ENCODE measurements around the gene STAG2.
A peak's percentile ranks its signal among the peaks of the same experiment; 100 is the strongest.

Gene STAG2

DNA sequence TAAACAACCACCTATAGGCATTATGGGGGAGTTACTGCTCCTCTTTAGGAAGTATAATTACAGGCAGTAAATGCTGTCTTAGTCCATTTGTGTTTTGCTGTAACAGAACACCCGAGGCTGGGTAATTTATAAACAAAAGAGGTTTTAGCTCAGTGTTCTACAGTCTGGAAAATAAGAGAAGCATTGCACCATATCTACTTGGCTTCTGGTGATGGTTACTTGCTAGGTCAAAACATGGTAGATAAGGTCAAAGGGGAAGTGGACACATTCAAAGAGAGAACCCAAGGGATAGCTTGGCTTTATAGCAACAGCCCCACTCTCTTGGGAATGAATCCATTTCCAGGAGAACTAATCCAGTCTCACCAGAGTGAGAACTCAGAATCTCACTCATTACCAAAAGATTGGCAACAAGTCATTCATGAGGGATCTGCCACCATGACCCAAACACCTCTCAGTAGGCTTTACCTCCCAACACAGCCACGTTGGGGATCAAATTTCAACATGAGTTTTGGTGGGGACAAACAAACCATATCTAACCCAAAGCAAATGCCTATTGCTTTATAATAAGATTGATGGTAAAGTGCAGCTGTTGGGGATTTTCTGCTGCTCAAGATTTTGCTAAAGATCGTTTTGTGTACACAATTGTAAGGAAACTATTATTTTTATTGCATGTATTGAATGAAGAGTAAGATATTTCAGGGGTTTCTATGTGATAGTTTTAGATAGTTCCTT is 32.6 kb downstream of the STAG2 start:
- no peak overlapping the region for H3K4me3 Mint-ChIP-seq
- ATAC-seq (no peak), DNase-seq (ENCODE audit: low spot score in 2 of 2) (no peak)
- H3K9me3 Mint-ChIP-seq, result no peaks in the 10 kb centered on the region
- no peak overlapping the region for H3K27ac Mint-ChIP-seq
- peaks cover 21% of the 10 kb centered on the region for H3K4me1 Mint-ChIP-seq
- H3K36me3 Mint-ChIP-seq, result peaks cover 26% of the 10 kb centered on the region

DNA sequence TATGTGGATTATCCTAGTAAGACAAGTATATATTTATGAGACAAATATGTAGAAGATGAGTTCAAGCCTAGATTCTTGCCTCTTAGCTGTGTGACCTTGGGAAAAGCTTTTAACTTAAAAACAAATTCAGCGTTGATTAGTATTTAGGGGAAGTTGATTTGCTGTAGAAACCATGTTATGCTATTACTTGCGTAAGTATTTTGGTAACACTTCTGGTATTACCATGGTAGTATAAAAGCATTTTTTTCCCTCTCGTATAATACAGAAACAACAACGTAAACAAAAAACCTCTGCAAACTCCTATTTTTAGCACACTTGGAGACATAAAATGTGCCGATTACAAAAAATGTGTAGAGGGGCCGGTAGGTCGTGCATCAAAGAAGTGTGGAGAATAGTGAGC is 33.2 kb downstream of the STAG2 start:
- ATAC-seq, result no peak
- no peaks in the 10 kb centered on the region for H3K9me3 Mint-ChIP-seq
- H3K4me3 Mint-ChIP-seq, result no peak overlapping the region
- no peak overlapping the region for H3K27ac Mint-ChIP-seq
- peaks cover 26% of the 10 kb centered on the region for H3K4me1 Mint-ChIP-seq
- H3K36me3 Mint-ChIP-seq, result peaks cover 26% of the 10 kb centered on the region
- no peak for DNase-seq (ENCODE audit: low spot score in 2 of 2)

DNA sequence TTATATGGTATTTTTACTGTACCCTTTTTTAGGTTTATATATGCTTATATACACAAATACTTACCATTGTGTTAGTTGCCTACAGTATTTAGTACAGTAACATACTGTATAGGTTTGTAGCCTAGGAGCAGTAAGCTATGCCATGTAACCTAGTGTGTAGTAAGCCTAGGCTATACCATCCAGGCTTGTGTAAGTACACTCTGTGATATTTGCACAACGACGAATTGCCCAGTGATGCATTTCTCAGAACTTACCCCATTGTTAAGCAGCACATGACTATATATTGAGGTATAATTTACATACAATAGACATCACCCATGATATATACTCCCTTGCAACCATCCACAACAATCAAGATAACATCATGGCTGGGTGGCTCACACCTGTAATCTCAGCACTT is 40.1 kb downstream of the STAG2 start:
- Mint-ChIP-seq H3K36me3 (peaks cover 22% of the 10 kb centered on the region), H3K4me3 (no peak overlapping the region), H3K4me1 (peaks cover 35% of the 10 kb centered on the region), H3K9me3 (no peaks in the 10 kb centered on the region), H3K27ac (no peak overlapping the region)
- no peak for DNase-seq (ENCODE audit: low spot score in 2 of 2)
- ATAC-seq, result no peak

- no peak overlapping the region for H3K4me3 Mint-ChIP-seq
- ATAC-seq (peak; percentile 88), DNase-seq (ENCODE audit: low spot score in 2 of 2) (no peak)
- no peak overlapping the region for H3K27ac Mint-ChIP-seq
- H3K36me3 Mint-ChIP-seq, result peaks cover 11% of the 10 kb centered on the region
- H3K4me1 Mint-ChIP-seq, result peaks cover 46% of the 10 kb centered on the region
- no peaks in the 10 kb centered on the region for H3K9me3 Mint-ChIP-seq
Measured at GRCh38 chrX:124005228-124005627, 43.7 kb downstream of the STAG2 start.

- DNase-seq (ENCODE audit: low spot score in 2 of 2), result no peak
- no peaks in the 10 kb centered on the region for H3K9me3 Mint-ChIP-seq
- peak overlapping the region; percentile 20 for H3K4me3 Mint-ChIP-seq
- H3K4me1 Mint-ChIP-seq, result peaks cover 48% of the 10 kb centered on the region
- peak; percentile 91 for ATAC-seq
- H3K27ac Mint-ChIP-seq, result no peak overlapping the region
- H3K36me3 Mint-ChIP-seq, result no peaks in the 10 kb centered on the region
Measured at GRCh38 chrX:124010157-124010556, 48.7 kb downstream of the STAG2 start.

GRCh38 chrX:124010566-124010965 is 49.1 kb downstream of the STAG2 start:
- Mint-ChIP-seq H3K4me3 (peak overlapping the region; percentile 20), H3K27ac (no peak overlapping the region)

GRCh38 chrX:124015721-124016120 is 54.2 kb downstream of the STAG2 start:
- no peaks in the 10 kb centered on the region for H3K9me3 Mint-ChIP-seq
- no peak overlapping the region for H3K27ac Mint-ChIP-seq
- peaks cover 18% of the 10 kb centered on the region for H3K4me1 Mint-ChIP-seq
- DNase-seq (ENCODE audit: low spot score in 2 of 2), result no peak
- H3K4me3 Mint-ChIP-seq, result no peak overlapping the region
- no peaks in the 10 kb centered on the region for H3K36me3 Mint-ChIP-seq
- no peak for ATAC-seq

More at GRCh38 chrX:124010566-124010965, 49.1 kb downstream of the STAG2 start:
- H3K36me3 Mint-ChIP-seq, result no peaks in the 10 kb centered on the region
- ATAC-seq (no peak), DNase-seq (ENCODE audit: low spot score in 2 of 2) (no peak)
- H3K9me3 Mint-ChIP-seq, result no peaks in the 10 kb centered on the region
- peaks cover 44% of the 10 kb centered on the region for H3K4me1 Mint-ChIP-seq

DNA sequence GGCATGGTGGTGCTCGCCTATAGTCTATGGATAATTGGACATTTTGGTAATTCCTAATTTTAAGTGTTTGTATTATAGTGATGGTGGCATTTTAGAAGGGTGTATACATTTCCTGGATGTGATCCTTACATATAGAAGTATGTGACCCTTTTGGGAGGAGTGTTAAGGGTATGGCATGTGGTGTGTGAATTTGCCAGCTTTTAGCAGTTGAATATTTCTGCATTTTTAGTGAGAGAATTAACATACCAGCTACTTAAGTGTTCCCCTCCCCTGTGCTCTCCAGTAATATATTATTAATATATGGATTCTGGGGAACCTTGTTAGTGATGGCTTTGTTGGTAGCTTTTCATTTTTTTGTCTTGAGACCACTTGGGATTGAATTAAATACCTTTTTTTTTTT is 55.3 kb downstream of the STAG2 start:
- DNase-seq (ENCODE audit: low spot score in 2 of 2), result no peak
- H3K9me3 Mint-ChIP-seq, result no peaks in the 10 kb centered on the region
- no peak overlapping the region for H3K27ac Mint-ChIP-seq
- peaks cover 18% of the 10 kb centered on the region for H3K4me1 Mint-ChIP-seq
- ATAC-seq, result no peak
- no peaks in the 10 kb centered on the region for H3K36me3 Mint-ChIP-seq
- H3K4me3 Mint-ChIP-seq, result no peak overlapping the region

GRCh38 chrX:124018023-124018422 is 56.5 kb downstream of the STAG2 start:
- Mint-ChIP-seq H3K4me3 (no peak overlapping the region), H3K9me3 (no peaks in the 10 kb centered on the region), H3K27ac (no peak overlapping the region), H3K36me3 (peaks cover 12% of the 10 kb centered on the region), H3K4me1 (peaks cover 16% of the 10 kb centered on the region)
- DNase-seq (ENCODE audit: low spot score in 2 of 2) (no peak), ATAC-seq (no peak)

DNA sequence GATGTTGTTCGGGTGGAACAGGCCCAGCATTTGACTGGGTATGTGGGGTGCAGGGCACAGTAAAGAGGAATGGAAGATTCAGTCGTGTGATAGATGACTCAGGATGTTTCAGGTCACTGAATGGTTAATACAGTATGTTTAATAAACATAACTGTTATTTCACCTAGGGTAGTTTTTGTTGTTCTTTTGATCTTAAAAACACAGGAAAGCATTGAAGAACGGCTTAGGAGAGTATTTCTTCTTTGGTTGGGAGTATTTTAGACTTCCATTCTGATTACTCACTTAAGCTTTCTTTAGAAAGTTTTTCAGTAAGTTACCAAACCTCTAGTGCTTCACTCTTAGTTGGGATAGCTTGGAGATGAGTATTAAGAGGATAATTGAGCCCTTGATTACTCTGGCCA is 62.3 kb downstream of the STAG2 start:
- peaks cover 57% of the 10 kb centered on the region for H3K36me3 Mint-ChIP-seq
- H3K4me3 Mint-ChIP-seq, result no peak overlapping the region

DNA sequence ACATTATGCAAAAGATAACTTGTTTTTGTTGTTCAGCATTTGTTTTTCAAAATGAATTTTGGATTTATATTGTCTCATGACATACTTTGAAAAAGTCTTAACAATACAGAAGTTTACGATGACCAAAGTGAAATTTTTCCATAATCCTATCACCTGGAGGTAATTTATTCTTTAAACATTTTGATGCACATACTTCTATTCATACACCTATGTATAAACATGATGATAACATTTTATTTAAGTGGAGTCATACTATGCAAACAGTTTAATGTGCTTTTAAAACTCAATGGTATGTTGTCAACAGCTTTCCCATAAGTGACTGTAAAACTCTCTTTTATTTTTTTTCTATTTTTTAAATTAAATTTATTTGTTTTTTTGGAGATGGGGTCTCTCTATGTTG is 65.0 kb downstream of the STAG2 start:
- H3K4me1 Mint-ChIP-seq, result peaks cover 6% of the 10 kb centered on the region
- H3K27ac Mint-ChIP-seq, result no peak overlapping the region
- peaks cover 72% of the 10 kb centered on the region for H3K36me3 Mint-ChIP-seq
- DNase-seq (ENCODE audit: low spot score in 2 of 2) (no peak), ATAC-seq (no peak)
- no peak overlapping the region for H3K4me3 Mint-ChIP-seq
- no peaks in the 10 kb centered on the region for H3K9me3 Mint-ChIP-seq

More for the DNA sequence above, 62.3 kb downstream of the STAG2 start:
- peak overlapping the region; percentile 24 for H3K27ac Mint-ChIP-seq
- H3K9me3 Mint-ChIP-seq, result no peaks in the 10 kb centered on the region
- no peak for ATAC-seq
- DNase-seq (ENCODE audit: low spot score in 2 of 2), result no peak
- H3K4me1 Mint-ChIP-seq, result peaks cover 6% of the 10 kb centered on the region

- Mint-ChIP-seq H3K9me3 (no peaks in the 10 kb centered on the region), H3K4me1 (peaks cover 6% of the 10 kb centered on the region), H3K36me3 (peaks cover 75% of the 10 kb centered on the region), H3K4me3 (no peak overlapping the region), H3K27ac (no peak overlapping the region)
- DNase-seq (ENCODE audit: low spot score in 2 of 2) (no peak), ATAC-seq (no peak)
Measured at GRCh38 chrX:124028182-124028581, 66.7 kb downstream of the STAG2 start.

GRCh38 chrX:124030520-124030919 is 69.0 kb downstream of the STAG2 start:
- Mint-ChIP-seq H3K4me1 (no peaks in the 10 kb centered on the region), H3K4me3 (no peak overlapping the region), H3K36me3 (peaks cover 78% of the 10 kb centered on the region), H3K9me3 (no peaks in the 10 kb centered on the region), H3K27ac (no peak overlapping the region)
- ATAC-seq (no peak), DNase-seq (ENCODE audit: low spot score in 2 of 2) (no peak)

GRCh38 chrX:124033821-124034220 is 72.3 kb downstream of the STAG2 start:
- H3K36me3 Mint-ChIP-seq, result peaks cover 80% of the 10 kb centered on the region
- H3K4me3 Mint-ChIP-seq, result no peak overlapping the region
- H3K27ac Mint-ChIP-seq, result no peak overlapping the region
- DNase-seq (ENCODE audit: low spot score in 2 of 2), result no peak
- ATAC-seq, result peak; percentile 77
- no peaks in the 10 kb centered on the region for H3K4me1 Mint-ChIP-seq
- H3K9me3 Mint-ChIP-seq, result no peaks in the 10 kb centered on the region

DNA sequence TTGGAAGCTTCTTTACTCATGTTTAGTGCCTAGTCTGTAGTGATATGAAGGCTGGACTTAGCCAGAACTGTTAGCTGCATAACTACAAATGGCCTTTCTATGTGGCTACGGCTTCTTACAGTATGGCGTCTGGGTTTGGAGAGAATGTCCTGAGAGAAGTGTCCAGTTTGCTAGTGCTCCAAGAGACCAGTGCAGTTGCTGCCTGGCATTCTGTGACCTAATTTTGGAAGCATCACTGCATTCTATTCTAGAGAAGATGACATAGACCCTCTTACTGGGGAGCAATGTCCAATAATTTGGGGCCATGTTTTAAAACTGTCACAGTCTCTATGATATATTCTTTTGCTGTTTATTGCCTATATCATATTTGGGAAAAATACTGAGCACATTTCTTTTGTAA is 74.2 kb downstream of the STAG2 start:
- Mint-ChIP-seq H3K9me3 (no peaks in the 10 kb centered on the region), H3K27ac (no peak overlapping the region)

DNA sequence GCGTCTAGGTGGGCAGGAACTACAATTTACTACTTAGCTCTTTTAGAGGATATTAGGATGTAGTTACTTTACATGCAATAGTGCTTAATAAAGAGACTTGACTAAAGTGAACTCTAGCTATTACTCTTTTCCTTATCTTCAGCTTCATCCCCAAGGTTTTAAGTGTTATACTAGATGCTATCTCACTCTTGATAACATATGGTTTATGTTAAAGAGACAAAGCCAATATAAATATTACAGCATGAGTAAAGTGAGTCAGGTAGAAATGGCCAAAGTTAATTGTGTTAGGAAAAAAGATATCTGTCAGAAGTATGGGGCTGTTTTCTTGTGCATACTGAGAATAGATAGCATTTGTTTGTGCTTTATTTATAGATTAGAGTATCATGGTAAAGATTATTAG is 80.5 kb downstream of the STAG2 start:
- Mint-ChIP-seq H3K9me3 (no peaks in the 10 kb centered on the region), H3K4me3 (no peak overlapping the region), H3K27ac (no peak overlapping the region), H3K4me1 (peaks cover 8% of the 10 kb centered on the region), H3K36me3 (peaks cover 98% of the 10 kb centered on the region)
- ATAC-seq, result no peak
- no peak for DNase-seq (ENCODE audit: low spot score in 2 of 2)

More for the DNA sequence above, 74.2 kb downstream of the STAG2 start:
- Mint-ChIP-seq H3K4me1 (no peaks in the 10 kb centered on the region), H3K36me3 (peaks cover 89% of the 10 kb centered on the region), H3K4me3 (no peak overlapping the region)
- ATAC-seq (no peak), DNase-seq (ENCODE audit: low spot score in 2 of 2) (no peak)

Measured in stimulated activated effector memory CD8-positive, alpha-beta T cell treated with anti-CD3 and anti-CD28 coated beads, Interleukin-12 subunit alpha, Interleukin-12 subunit beta, amount 100 ng/mL, for 72 hours (primary cell).